Activated naive CD4-positive, alpha-beta T cell treated with anti-CD3 and anti-CD28 coated beads for 36 hours (primary cell): ENCODE measurements around the gene ZNF564. TPM values are rescaled to one million over a fixed set of nuclear protein-coding genes. Genes with fewer than 3 reads are reported as not detected.
"Not testable (repeated sequence)": the region's sequence is repeated elsewhere in the genome, so short reads cannot be mapped to it uniquely, and the experiment has no call there.

Experiments
- CTCF ChIA-PET: fragments of 350-600 bp; sonication (Branson Sonifier 250); formaldehyde crosslinking; loops from one replicate; lab custom pipeline; 2021; ENCODE audit warnings: antibody characterized with exemption; lab: Charles Lee
- DNase-seq: peaks from one replicate; pipeline ENCODE4 v3.0.0-alpha.2; 2020
- H3K27ac Mint-ChIP-seq: one replicate; pipeline ENCODE4 v1.8.0; 2021; ENCODE audit warnings: mild to moderate bottlenecking, mixed read lengths
- H3K27me3 Mint-ChIP-seq: one replicate; pipeline ENCODE4 v1.8.0; 2021; ENCODE audit warnings: low read depth, mixed read lengths
- H3K36me3 Mint-ChIP-seq: one replicate; pipeline ENCODE4 v1.8.0; 2021; ENCODE audit warnings: low read depth, mixed read lengths
- H3K4me1 Mint-ChIP-seq: one replicate; pipeline ENCODE4 v1.8.0; 2021; ENCODE audit warnings: low read depth, mixed read lengths
- H3K4me3 Mint-ChIP-seq: one replicate; pipeline ENCODE4 v1.8.0; 2021; ENCODE audit warnings: mild to moderate bottlenecking, moderate library complexity, mixed read lengths
- H3K9me3 Mint-ChIP-seq: one replicate; pipeline ENCODE4 v1.8.0; 2021; ENCODE audit warnings: mixed read lengths
- intact Hi-C: fragments of 100-400 bp; cut with micrococcal nuclease; formaldehyde crosslinking; loops from one replicate; pipeline ENCODE4 v1.15.1; 2023
- total RNA-seq, 2 experiments: library from RNA; stranded (reverse); gene quantifications; one replicate each; pipeline ENCODE4 v1.2.3, GENCODE V29; 2021

ZNF564 gene
- total RNA-seq, 2 experiments from 2014 or later: 5.6 to 5.7 TPM

DNA sequence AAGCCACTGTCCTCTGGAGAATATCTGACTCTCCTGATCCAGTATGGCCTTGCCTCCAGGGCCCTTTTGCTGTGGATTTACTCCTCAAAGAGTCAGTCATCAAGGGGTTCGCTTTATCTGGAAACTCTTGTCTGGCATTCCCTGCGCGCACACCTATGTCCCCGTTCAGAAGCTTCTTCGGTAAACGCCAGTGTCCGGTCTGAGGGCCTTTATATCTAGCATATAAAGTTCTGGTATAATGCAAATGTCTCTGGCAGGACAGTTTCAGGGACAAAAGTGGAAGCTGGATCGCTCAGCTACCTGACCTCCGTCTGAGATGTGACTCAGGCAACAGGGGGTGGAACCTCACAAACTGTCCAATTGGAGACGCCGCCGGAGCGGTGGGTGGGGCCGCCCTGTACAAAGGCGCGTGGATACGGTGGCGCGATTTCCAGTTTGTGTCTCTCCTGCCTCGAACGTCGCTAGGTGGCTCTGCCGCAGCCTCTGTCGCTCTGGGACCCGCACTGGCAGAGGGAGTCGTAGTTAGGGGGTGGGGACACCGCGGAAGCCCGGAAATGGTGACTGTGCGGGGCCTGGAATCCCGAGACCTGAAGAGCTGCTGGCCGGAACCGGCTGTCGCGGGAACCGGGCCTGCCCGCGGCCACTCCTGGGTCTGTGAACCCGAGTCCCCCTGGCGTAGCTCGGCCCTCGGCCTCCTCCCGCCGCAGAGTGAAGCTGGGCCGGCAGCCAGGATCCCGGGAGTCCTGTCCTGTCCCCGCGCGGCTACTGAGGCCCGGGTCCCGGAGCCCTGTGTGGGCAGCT, 56.1 kb downstream of the ZNF564 start:
- Mint-ChIP-seq H3K36me3 (no peaks in the 10 kb centered on the region), H3K4me3 (peak overlapping the region; percentile 87), H3K27ac (peak overlapping the region; percentile 89), H3K9me3 (peaks cover 5% of the 10 kb centered on the region), H3K4me1 (peaks cover 9% of the 10 kb centered on the region), H3K27me3 (no peaks in the 10 kb centered on the region)
- CTCF ChIA-PET: interaction anchor here (0.5 to 1.9 kb wide), 11 partner anchors 11 to 436 kb away, joined by 3 to 8 read pairs (median 4); partner anchors contain the start of gene ZNF709
- peak; percentile 98 for DNase-seq
- intact Hi-C loops: loop anchor here (1.0 to 5.0 kb wide), 9 partner anchors 11 to 332 kb away; partner anchors contain the start of genes DHPS, ZNF136, ZNF443 and ZNF563

DNA sequence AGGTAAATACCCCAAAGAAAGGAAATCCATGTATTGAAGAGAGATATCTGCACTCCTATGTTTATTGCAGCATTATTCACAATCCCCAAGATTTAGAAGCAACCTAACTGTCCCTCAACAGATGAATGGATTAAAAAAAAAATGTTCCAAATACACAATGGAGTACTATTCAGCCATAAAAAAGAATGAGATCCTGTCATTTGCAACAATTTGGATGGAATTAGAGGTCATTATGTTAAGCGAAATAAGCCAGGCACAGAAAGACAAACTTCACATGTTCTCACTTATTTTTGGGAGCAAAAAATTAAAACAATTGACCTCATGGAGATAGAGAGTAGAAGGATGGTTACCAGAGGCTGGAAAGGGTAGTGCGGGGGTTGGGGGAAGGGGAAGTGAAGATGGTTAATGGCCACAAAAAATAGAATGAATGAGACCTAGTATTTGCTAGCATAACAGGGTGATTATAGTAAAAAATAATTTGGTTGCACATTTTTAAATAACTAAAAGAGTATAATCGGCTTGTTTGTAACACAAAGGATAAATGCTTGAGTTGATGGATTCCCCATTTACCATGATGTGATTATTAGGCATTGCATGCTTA, 56.9 kb downstream of the ZNF564 start:
- intact Hi-C loops: loop anchor here (2.0 kb wide), 2 partner anchors 54 to 332 kb away; partner anchors contain the start of genes ZNF136 and ZNF443
- Mint-ChIP-seq H3K36me3 (no peaks in the 10 kb centered on the region), H3K4me1 (peaks cover 9% of the 10 kb centered on the region), H3K4me3 (peak overlapping the region; percentile 87), H3K9me3 (peaks cover 5% of the 10 kb centered on the region), H3K27me3 (no peaks in the 10 kb centered on the region), H3K27ac (no peak overlapping the region)
- CTCF ChIA-PET: interaction anchor here (0.5 to 1.9 kb wide), 7 partner anchors 11 to 188 kb away, joined by 3 to 8 read pairs (median 5); partner anchors contain the start of gene ZNF709
- no peak for DNase-seq

DNA sequence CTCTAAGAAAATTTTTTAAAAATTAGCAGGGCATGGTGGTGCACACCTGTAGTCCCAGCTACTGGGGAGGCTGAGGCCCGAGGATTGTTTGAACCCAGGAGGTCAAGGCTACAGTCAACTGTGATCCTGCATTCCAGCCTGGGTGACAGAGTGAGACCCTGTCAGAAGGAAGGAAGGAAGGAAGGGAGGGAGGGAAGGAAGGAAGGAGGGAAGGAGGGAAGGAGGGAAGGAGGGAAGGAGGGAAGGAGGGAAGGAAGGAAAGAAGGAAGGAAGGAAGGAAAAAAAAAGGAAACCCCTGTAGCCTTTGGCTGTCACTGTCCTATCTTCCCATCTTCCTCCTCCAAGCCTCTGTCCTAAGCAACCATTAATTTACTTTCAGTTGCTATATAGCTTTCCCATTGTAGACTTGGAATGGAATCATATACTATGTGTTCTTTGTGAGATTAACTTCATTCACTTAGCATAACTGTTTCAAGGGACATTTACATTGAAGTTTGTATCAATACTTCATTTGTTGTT, 65.0 kb downstream of the ZNF564 start:
- H3K9me3 Mint-ChIP-seq, H3K27ac Mint-ChIP-seq, CTCF ChIA-PET, DNase-seq, H3K27me3 Mint-ChIP-seq, intact Hi-C loops, H3K36me3 Mint-ChIP-seq, H3K4me3 Mint-ChIP-seq: not testable (repeated sequence)
- H3K4me1 Mint-ChIP-seq: peaks cover 27% of the 10 kb centered on the region

DNA sequence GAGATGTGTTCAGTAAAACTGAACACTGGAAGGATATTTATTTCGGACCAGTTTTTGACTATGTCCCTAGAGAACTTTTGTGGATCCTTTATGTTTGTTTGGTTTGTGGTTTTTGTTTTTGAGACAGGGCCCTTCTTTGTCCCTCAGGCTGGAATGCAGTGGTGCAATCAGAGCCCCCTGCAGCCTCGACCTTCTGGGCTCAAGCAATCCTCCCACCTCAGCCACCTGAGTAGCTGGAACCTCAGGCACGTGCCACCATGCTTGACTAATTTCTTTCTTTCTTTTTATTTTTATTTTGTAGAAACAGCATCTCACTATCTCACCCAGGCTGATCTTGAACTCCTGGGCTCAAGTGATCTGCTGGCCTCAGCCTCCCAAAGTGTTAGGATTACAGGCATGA, 65.7 kb downstream of the ZNF564 start:
- H3K36me3 Mint-ChIP-seq: no peaks in the 10 kb centered on the region

DNA sequence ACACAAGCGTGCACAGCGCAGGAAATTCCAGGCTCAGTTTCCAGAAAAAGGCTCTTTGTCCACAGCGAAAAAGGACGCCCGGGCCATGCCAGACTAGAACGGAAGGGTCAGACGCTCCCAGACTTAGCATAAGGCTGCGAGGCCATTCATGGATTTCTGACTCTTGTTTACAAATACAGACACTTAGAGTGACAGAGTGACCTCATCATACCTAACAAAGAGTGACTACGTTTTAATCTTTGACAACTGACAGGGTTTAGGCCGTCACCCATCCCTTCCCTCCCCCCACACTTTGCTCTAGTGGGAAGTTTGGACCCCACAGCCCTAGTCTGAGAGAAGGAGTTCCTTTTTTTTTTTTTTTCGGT, 66.2 kb downstream of the ZNF564 start:
- CTCF ChIA-PET: interaction anchor here (2.3 kb wide), 1 partner anchor 10 kb away, joined by 8 read pairs; no protein-coding TSS in a partner anchor
- no peaks in the 10 kb centered on the region for H3K36me3 Mint-ChIP-seq

More for the DNA sequence above, 65.7 kb downstream of the ZNF564 start:
- peak overlapping the region; percentile 92 for H3K4me3 Mint-ChIP-seq
- H3K4me1 Mint-ChIP-seq: peaks cover 27% of the 10 kb centered on the region
- H3K9me3 Mint-ChIP-seq: no peaks in the 10 kb centered on the region
- no peak overlapping the region for H3K27ac Mint-ChIP-seq
- no peaks in the 10 kb centered on the region for H3K27me3 Mint-ChIP-seq
- DNase-seq: no peak
- CTCF ChIA-PET: no interaction called here
- intact Hi-C loops: loop anchor here (2.0 kb wide), 2 partner anchors 45 to 67 kb away; partner anchors contain the start of gene ZNF443

DNA sequence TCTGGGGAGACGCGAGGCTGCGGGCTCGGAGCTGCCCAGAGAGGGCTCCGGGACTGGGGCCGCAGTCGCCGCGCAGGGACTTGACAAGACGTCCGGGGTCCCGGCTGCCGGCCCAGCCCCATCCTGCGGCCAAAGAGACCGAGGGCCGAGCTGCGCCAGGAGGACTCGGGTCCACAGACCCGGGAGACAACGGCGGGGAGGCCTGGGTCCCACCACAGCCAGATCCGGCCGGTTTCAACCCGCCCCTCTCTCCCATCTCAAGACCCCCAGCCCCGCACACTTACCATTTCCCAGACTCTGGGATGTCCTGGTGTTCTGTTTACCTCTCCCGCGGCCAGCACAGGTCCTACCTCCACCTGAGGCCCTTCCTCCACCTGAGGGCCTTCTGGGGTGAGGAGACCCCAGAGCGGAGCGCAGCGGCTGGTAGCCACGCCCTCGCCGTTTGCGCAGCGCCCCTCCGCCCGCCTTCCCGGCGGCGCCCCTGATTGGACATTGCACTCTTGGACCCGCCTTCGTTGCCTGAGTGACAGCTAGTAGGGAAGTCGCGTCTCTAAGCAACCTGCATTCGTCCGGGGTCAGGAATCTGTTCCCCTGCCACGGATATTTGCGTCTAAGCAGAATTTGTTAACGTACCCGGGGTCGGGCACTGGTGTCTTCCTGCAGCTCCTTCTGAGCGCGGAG, 66.8 kb downstream of the ZNF564 start, which contains the start of gene ZNF709:
Gene ZNF709, minus strand, starts transcription at position 446 of the 681 bp plus-strand sequence. Its CDS starts 159 bp downstream, at position 287.
- DNase-seq: peak; percentile 90
- Mint-ChIP-seq H3K9me3 (no peaks in the 10 kb centered on the region), H3K36me3 (no peaks in the 10 kb centered on the region), H3K27ac (peak within 1 kb of the TSS; percentile 30), H3K4me3 (peak within 1 kb of the TSS; percentile 92), H3K27me3 (no peaks in the 10 kb centered on the region), H3K4me1 (peaks cover 30% of the 10 kb centered on the region)
- intact Hi-C loops: loop anchor here (1.0 to 2.0 kb wide), 3 partner anchors 11 to 68 kb away; partner anchors contain the start of gene ZNF443
- CTCF ChIA-PET: interaction anchor here (2.3 kb wide), 1 partner anchor 11 kb away, joined by 8 read pairs; no protein-coding TSS in a partner anchor

More for the DNA sequence above, 66.2 kb downstream of the ZNF564 start:
- H3K9me3 Mint-ChIP-seq: no peaks in the 10 kb centered on the region
- intact Hi-C loops: loop anchor here (2.0 kb wide), 2 partner anchors 44 to 68 kb away; partner anchors contain the start of gene ZNF443
- no peak for DNase-seq
- peaks cover 27% of the 10 kb centered on the region for H3K4me1 Mint-ChIP-seq
- H3K4me3 Mint-ChIP-seq: peak overlapping the region; percentile 92
- no peaks in the 10 kb centered on the region for H3K27me3 Mint-ChIP-seq
- H3K27ac Mint-ChIP-seq: no peak overlapping the region

DNA sequence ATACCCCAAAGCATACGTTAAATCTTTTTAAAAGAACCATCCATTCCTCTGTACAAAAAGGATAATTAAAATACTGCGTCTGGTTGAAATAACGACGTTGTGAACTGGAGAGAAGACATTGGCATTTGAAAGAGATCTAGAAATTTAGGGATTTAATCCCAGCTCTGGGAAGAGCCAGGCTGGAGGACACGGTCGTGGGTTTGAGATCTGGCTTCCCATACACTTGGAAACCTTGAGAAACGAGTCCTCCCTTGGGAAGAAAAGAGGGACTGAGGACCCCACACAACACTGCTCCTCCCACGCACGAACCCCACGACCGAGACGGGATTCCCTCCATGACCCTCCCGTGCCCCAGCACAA, 67.3 kb downstream of the ZNF564 start:
- Mint-ChIP-seq H3K27me3 (no peaks in the 10 kb centered on the region), H3K27ac (peak overlapping the region; percentile 30), H3K36me3 (no peaks in the 10 kb centered on the region), H3K4me3 (peak overlapping the region; percentile 92), H3K9me3 (no peaks in the 10 kb centered on the region), H3K4me1 (peaks cover 32% of the 10 kb centered on the region)
- intact Hi-C loops: loop anchor here (1.0 to 2.0 kb wide), 3 partner anchors 11 to 69 kb away; partner anchors contain the start of gene ZNF443
- no peak for DNase-seq
- CTCF ChIA-PET: interaction anchor here (2.3 kb wide), 1 partner anchor 11 kb away, joined by 8 read pairs; no protein-coding TSS in a partner anchor

DNA sequence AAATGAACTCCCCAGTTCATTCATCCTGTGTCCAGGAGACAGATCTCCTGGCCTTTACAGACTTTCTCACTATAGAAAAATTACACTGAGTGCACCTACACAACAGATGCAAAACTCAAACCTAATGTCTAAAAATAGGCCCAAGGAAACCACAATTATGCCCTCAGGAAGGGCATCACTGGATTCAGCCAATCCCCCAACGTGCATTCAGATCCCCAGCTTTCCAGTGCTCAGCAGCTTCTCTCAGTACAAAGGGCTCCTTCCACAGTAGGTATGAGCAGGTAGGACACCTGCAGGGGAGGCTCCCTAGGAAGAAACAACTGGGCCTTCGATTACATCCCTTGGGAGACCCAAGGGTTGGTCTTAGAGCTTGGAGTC, 68.8 kb downstream of the ZNF564 start:
- Mint-ChIP-seq H3K36me3 (no peaks in the 10 kb centered on the region), H3K9me3 (no peaks in the 10 kb centered on the region), H3K4me1 (peaks cover 44% of the 10 kb centered on the region), H3K27me3 (no peaks in the 10 kb centered on the region), H3K4me3 (no peak overlapping the region), H3K27ac (no peak overlapping the region)
- no peak for DNase-seq
- intact Hi-C loops: no loop called here
- CTCF ChIA-PET: interaction anchor here (2.3 kb wide), 1 partner anchor 13 kb away, joined by 8 read pairs; no protein-coding TSS in a partner anchor

DNA sequence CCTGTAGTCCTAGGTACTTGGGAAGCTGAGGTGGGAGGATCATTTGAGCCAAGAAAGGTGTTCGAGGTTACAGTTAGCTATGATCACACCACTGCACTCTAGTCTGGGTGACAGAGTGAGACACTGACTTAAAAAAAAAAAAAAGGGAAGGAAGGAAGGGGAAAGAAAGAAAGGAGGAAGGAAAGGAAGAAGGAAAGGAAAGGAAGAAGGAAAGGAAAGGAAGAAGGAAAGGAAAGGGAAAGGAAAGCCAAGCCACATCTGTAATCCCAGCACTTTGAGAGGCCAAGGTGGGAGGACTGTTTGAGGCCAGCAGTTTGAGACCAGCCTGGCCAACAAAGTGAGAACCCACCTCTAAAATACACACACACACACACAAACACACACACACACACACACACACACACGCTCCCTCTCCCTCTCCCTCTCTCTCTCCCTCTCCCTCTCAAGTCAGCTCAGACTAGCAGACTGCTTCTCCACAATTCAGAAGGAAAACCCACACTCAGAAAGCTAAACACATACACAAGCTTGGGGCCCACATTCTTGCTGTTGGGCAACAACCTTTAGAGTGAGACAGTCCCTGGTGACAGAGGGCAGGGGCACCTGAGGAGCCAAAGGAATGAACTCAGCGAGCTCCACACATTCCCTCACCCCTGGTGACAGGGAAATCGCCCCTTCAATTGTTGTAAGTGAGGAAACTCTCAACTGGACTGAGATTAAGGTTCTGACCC, 69.3 kb downstream of the ZNF564 start:
- no peaks in the 10 kb centered on the region for H3K27me3 Mint-ChIP-seq
- H3K27ac Mint-ChIP-seq: peak overlapping the region; percentile 38
- H3K4me1 Mint-ChIP-seq: peaks cover 44% of the 10 kb centered on the region
- no peak for DNase-seq
- H3K4me3 Mint-ChIP-seq: no peak overlapping the region
- H3K9me3 Mint-ChIP-seq: no peaks in the 10 kb centered on the region
- CTCF ChIA-PET: no interaction called here
- intact Hi-C loops: no loop called here
- no peaks in the 10 kb centered on the region for H3K36me3 Mint-ChIP-seq

DNA sequence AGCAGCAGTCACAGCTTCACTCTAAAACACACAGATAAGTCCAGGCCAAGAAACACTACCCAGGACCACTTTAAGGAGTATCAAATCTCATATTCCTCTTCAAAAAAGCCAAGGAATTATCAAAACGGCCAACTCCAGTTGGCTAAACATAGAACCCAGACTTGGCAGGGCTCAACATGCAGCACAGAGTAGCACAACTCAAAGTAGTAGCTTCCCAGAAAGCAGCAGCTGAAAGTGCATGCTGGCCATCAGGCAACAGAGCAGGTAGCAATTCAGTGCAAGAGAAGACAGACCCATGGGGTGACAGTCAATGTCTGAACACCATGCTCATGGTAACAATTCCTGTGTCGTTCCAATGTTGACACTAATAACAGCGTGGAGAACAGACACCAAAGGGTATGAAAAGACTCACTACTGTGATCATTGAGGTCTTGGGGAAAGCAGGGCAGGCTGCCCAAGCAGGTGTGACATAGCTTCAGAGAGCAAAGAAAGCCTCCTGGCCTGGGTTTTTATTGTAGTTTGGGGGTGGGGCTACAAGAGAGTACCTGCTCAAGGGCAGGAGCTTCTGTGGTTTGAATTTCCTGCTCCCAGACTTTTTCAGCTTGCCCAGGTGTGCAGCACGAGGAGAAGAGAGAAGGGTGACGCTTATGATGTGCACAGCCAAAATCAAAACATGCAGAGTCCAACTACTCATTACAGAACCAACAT, 72.9 kb downstream of the ZNF564 start:
- Mint-ChIP-seq H3K4me1 (peaks cover 31% of the 10 kb centered on the region), H3K36me3 (no peaks in the 10 kb centered on the region), H3K27ac (peak overlapping the region; percentile 33), H3K27me3 (no peaks in the 10 kb centered on the region), H3K4me3 (no peak overlapping the region), H3K9me3 (no peaks in the 10 kb centered on the region)
- intact Hi-C loops: loop anchor here (5.0 kb wide), 1 partner anchor 76 kb away; the partner anchor contains the start of gene ZNF799
- DNase-seq: no peak
- CTCF ChIA-PET: interaction anchor here (1.8 kb wide), 1 partner anchor 17 kb away, joined by 7 read pairs; no protein-coding TSS in a partner anchor
